CD8-positive, alpha-beta memory T cell (primary cell): ENCODE measurements around the gene ATP6V1G1. TPM values are rescaled to one million over a fixed set of nuclear protein-coding genes. Genes with fewer than 3 reads are reported as not detected.

Source experiments
- CTCF ChIA-PET: fragments of 350-600 bp; sonication (Branson Sonifier 250); formaldehyde crosslinking; loops from one replicate; lab custom pipeline; 2021; ENCODE audit warnings: antibody characterized with exemption; lab: Charles Lee
- POLR2A ChIA-PET: fragments of 350-600 bp; sonication (Branson Sonifier 250); formaldehyde crosslinking; loops from one replicate; lab custom pipeline; 2021; ENCODE audit warnings: antibody characterized with exemption; lab: Charles Lee
- DNase-seq, 5 donors: peaks; one replicate each; pipeline versions ENCODE4 v3.0.0 to v3.0.0-alpha.2; 2020 to 2022; ENCODE audit warnings: mixed read lengths in 1 of 5
- H3K27ac ChIP-seq: one replicate; pipeline ENCODE4 v1.7.0; 2013; ENCODE audit warnings: low read depth, mild to moderate bottlenecking, low read length, moderate library complexity
- H3K27me3 ChIP-seq: 2 replicates; pipeline ENCODE4 v1.7.0; 2013; ENCODE audit warnings: low read length, mild to moderate bottlenecking; ENCODE audit not compliant: insufficient read depth, poor library complexity, severe bottlenecking
- H3K36me3 ChIP-seq: 2 replicates; pipeline ENCODE4 v1.7.0; 2013; ENCODE audit warnings: mild to moderate bottlenecking, low read length, moderate library complexity; ENCODE audit not compliant: insufficient read depth
- H3K4me1 ChIP-seq: 2 replicates; pipeline ENCODE4 v1.7.0; 2013; ENCODE audit warnings: mild to moderate bottlenecking, low read length, moderate library complexity; ENCODE audit not compliant: insufficient read depth
- H3K4me3 ChIP-seq: 2 replicates; pipeline ENCODE4 v1.7.0; 2013; ENCODE audit warnings: mild to moderate bottlenecking, low read length
- H3K9me3 ChIP-seq: 2 replicates; pipeline ENCODE4 v1.7.0; 2013; ENCODE audit warnings: mild to moderate bottlenecking, low read length
- H3K27ac Mint-ChIP-seq, 8 donors: one replicate each; pipeline ENCODE4 v1.8.0; 2020 to 2021; ENCODE audit warnings: mixed read lengths in 8 of 8, mild to moderate bottlenecking in 6 of 8, inconsistent platforms in 3 of 8, moderate library complexity in 3 of 8
- H3K27me3 Mint-ChIP-seq, 2 donors: one replicate each; pipeline ENCODE4 v1.8.0; 2020 to 2021; ENCODE audit warnings: mixed read lengths in 2 of 2, mild to moderate bottlenecking in 1 of 2, moderate library complexity in 1 of 2
- H3K36me3 Mint-ChIP-seq, 3 donors: one replicate each; pipeline ENCODE4 v1.8.0; 2020 to 2021; ENCODE audit warnings: mixed read lengths in 3 of 3, inconsistent platforms in 1 of 3, mild to moderate bottlenecking in 1 of 3
- H3K4me1 Mint-ChIP-seq, 3 donors: one replicate each; pipeline ENCODE4 v1.8.0; 2020 to 2021; ENCODE audit warnings: mixed read lengths in 3 of 3, inconsistent platforms in 1 of 3, mild to moderate bottlenecking in 1 of 3
- H3K4me3 Mint-ChIP-seq, 7 donors: one replicate each; pipeline ENCODE4 v1.8.0; 2020 to 2021; ENCODE audit warnings: mixed read lengths in 7 of 7, mild to moderate bottlenecking in 6 of 7, moderate library complexity in 4 of 7, inconsistent platforms in 2 of 7
- H3K9me3 Mint-ChIP-seq, 5 donors: one replicate each; pipeline ENCODE4 v1.8.0; 2020 to 2022; ENCODE audit warnings: mixed read lengths in 5 of 5, mild to moderate bottlenecking in 3 of 5, moderate library complexity in 2 of 5, inconsistent platforms in 1 of 5
- polyA plus RNA-seq: library from polyadenylated mRNA; unstranded; fragments of 300-500 nt; fragmentation: Illumina TruSeq; gene quantifications from one replicate; pipeline ENCODE4 v1.2.3, GENCODE V29; 2021
- total RNA-seq, 2 experiments: library from RNA; stranded (reverse); gene quantifications; one replicate each; pipeline ENCODE4 v1.2.3, GENCODE V29; 2021

The ATP6V1G1 gene
- total and polyA plus RNA-seq, 3 experiments from 2014 or later = 48.2 to 278 (median 49.0) TPM

DNA sequence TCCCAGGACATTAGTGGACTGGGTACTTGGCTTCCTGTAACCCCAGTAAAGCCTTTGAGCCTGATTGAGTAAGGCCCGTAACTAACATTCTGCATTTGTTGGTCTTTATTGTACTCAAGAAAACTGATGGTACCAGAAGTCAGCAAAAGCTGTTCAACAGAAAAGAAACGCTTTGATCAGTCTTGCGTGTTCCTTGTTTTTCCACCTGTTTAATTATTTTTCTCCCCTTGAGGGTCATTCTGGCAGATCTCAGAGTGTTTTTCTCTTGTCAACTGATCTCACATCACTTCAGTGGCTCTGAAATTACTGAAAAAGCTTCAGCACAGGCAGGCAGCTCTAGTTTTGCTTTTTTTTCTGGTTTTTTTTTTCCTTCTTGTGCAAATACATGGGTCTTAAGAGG lies 17.4 kb downstream of the ATP6V1G1 start:
- Histone ChIP-seq H3K4me1 (no peaks in the 10 kb centered on the region), H3K27me3 (no peaks in the 10 kb centered on the region), H3K9me3 (no peaks in the 10 kb centered on the region), H3K36me3 (no peaks in the 10 kb centered on the region), H3K27ac (no peak overlapping the region), H3K4me3 (no peak overlapping the region)
- peak overlapping the region in 2 of 8 donors; percentile 9 to 39 for H3K27ac Mint-ChIP-seq
- H3K9me3 Mint-ChIP-seq = peaks cover 0 to 8% (median 0%) of the 10 kb centered on the region in 5 donors
- no peak for DNase-seq
- peaks cover 4 to 15% (median 13%) of the 10 kb centered on the region in 3 donors for H3K36me3 Mint-ChIP-seq
- no peak overlapping the region for H3K4me3 Mint-ChIP-seq
- POLR2A ChIA-PET = no interaction called here
- H3K4me1 Mint-ChIP-seq = peaks cover 0 to 7% (median 5%) of the 10 kb centered on the region in 3 donors
- H3K27me3 Mint-ChIP-seq = peaks cover 0 to 4% of the 10 kb centered on the region in 2 donors
- CTCF ChIA-PET = interaction anchor here (3.4 kb wide), 1 partner anchor 13 kb away, joined by 12 read pairs; no protein-coding TSS in a partner anchor

DNA sequence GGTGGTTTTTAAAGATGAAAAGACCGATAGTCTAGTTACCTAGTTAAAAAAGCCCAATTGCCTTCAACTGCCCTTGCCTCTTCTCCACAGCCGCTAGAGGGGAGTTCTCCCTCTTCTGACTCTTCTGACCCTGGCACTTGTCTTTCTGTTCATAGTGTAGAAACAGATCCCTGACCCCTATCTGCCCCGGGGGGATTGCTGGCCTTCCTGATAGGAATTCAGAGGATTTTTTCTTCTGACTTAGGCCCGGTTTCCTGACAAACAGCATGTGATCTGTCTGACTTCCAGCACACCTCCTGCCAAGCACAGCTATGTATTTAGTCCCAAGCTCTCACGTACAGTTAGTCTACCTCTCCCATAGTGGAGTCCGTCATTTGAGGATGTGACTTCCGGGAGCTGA lies 18.5 kb downstream of the ATP6V1G1 start:
- H3K36me3 ChIP-seq = no peaks in the 10 kb centered on the region
- CTCF ChIA-PET = interaction anchor here (3.4 kb wide), 1 partner anchor 14 kb away, joined by 12 read pairs; no protein-coding TSS in a partner anchor
- H3K27me3 Mint-ChIP-seq = peaks cover 0 to 4% of the 10 kb centered on the region in 2 donors
- H3K4me3 Mint-ChIP-seq = no peak overlapping the region
- H3K27ac ChIP-seq = no peak overlapping the region
- no peak for DNase-seq
- H3K4me1 Mint-ChIP-seq = peaks cover 7 to 13% (median 10%) of the 10 kb centered on the region in 3 donors
- H3K9me3 Mint-ChIP-seq = peaks cover 0 to 8% (median 0%) of the 10 kb centered on the region in 5 donors
- H3K27ac Mint-ChIP-seq = peak overlapping the region in 1 of 8 donors; percentile 36
- H3K4me1 ChIP-seq = peaks cover 8% of the 10 kb centered on the region
- no peaks in the 10 kb centered on the region for H3K27me3 ChIP-seq
- H3K4me3 ChIP-seq = no peak overlapping the region
- H3K36me3 Mint-ChIP-seq = peaks cover 3 to 10% (median 9%) of the 10 kb centered on the region in 3 donors
- H3K9me3 ChIP-seq = no peaks in the 10 kb centered on the region
- POLR2A ChIA-PET = no interaction called here

DNA sequence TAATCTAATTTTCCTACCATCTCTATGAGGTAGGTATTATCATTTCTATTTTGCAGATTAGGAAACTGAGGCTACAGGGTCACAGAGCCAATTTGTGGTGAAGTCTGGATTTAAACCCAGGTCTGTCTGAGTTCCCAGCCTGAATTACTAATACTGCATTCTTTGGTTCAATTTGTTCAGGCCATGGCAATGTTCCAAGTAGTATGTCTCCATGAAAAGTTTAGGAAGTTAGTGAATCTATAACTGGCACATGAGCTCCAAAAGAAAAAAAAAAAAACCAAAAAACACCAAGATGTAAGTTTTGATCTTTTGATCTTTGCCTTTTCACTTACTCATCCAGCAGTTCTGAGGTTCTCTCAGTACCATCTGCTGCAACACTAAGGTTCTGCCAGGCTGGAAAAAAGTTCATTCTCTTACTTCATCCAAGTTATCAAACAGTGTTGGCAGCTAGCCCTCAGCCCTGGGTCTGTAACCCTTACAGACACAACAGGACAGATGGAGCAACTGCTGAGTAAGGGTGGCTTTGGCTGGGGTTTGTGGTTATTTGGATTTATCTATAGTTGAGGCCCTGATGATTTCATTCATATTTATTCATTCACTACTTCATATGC lies 19.1 kb downstream of the ATP6V1G1 start:
- Histone ChIP-seq H3K4me3 (no peak overlapping the region), H3K27me3 (no peaks in the 10 kb centered on the region), H3K9me3 (no peaks in the 10 kb centered on the region), H3K27ac (no peak overlapping the region), H3K4me1 (peaks cover 8% of the 10 kb centered on the region), H3K36me3 (no peaks in the 10 kb centered on the region)
- ChIA-PET POLR2A (interaction anchor here (0.8 kb wide), 1 partner anchor 12 kb away, joined by 4 read pairs; no protein-coding TSS in a partner anchor), CTCF (no interaction called here)
- H3K27me3 Mint-ChIP-seq = peaks cover 0 to 4% of the 10 kb centered on the region in 2 donors
- no peak overlapping the region for H3K27ac Mint-ChIP-seq
- DNase-seq = no peak
- H3K36me3 Mint-ChIP-seq = peaks cover 3 to 5% (median 5%) of the 10 kb centered on the region in 3 donors
- peaks cover 0 to 4% (median 0%) of the 10 kb centered on the region in 5 donors for H3K9me3 Mint-ChIP-seq
- no peak overlapping the region for H3K4me3 Mint-ChIP-seq
- peaks cover 7 to 13% (median 10%) of the 10 kb centered on the region in 3 donors for H3K4me1 Mint-ChIP-seq

DNA sequence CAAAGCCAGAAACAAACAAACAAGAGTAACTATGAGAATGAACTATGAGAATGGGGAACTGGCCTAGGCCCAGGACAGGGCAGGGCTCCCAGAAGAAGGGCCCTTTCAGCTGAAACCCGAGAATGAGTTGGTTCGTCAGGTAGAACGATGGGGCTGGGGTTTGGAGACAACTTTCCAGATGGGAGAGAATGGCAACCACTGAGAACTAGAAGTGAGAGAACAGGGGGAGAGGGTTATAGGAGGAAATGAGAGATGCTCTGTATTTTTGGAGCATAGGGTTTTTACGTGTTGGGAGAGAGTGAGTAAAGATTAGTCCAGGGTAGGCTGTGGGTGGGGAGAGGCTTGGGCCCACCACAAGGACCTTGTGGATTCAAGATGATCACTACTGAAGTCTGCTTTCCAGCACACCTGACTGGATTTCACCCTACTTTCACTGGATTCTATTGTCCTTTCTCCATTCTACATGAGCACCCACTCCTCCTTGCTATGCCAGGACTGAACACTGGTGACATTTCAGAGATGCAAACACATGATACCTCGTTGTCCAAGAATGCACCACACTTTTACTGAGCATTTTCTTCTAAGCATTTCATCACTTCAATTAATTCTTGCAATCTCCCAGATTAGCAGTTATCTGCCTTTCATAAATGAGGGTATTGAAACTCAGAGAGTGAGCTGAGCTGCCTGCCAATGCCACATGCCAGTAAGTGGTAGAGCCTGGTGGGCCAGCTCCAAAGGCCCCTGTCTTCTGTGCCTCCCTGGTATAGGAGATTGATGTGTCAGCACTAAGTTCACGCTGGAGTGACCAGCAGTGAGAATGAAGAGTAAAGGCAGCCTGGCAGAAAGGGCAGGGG lies 20.3 kb downstream of the ATP6V1G1 start:
- Mint-ChIP-seq H3K9me3 (peaks cover 0 to under 1% (median 0%) of the 10 kb centered on the region in 5 donors), H3K36me3 (peaks cover 0 to 5% (median 2%) of the 10 kb centered on the region in 3 donors), H3K27me3 (peaks cover 0 to 4% of the 10 kb centered on the region in 2 donors), H3K4me3 (peak overlapping the region in 1 of 7 donors; percentile 80), H3K27ac (peak overlapping the region in 3 of 8 donors; percentile 43 to 69 (median 51)), H3K4me1 (peaks cover 18 to 25% (median 21%) of the 10 kb centered on the region in 3 donors)
- Histone ChIP-seq H3K4me3 (no peak overlapping the region), H3K9me3 (no peaks in the 10 kb centered on the region), H3K4me1 (peaks cover 20% of the 10 kb centered on the region), H3K27me3 (no peaks in the 10 kb centered on the region), H3K27ac (no peak overlapping the region), H3K36me3 (no peaks in the 10 kb centered on the region)
- POLR2A ChIA-PET = no interaction called here
- DNase-seq = no peak
- CTCF ChIA-PET = no interaction called here

DNA sequence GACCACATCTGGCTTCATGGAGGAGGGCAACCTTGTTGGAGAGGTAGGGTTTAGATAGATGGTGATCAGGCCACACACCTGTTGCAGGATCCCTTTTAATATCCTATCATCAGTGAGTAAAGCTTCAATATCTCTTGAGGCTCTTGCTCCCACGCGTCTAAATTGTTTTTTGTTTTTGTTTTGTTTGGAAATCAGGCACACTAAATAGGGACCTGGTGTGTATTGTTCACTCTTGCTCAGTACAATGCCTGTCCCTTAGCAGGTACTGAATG lies 20.9 kb downstream of the ATP6V1G1 start:
- Histone ChIP-seq H3K4me3 (no peak overlapping the region), H3K4me1 (peaks cover 26% of the 10 kb centered on the region), H3K36me3 (no peaks in the 10 kb centered on the region), H3K9me3 (no peaks in the 10 kb centered on the region), H3K27me3 (no peaks in the 10 kb centered on the region), H3K27ac (no peak overlapping the region)
- Mint-ChIP-seq H3K27ac (peak overlapping the region in 1 of 8 donors; percentile 43), H3K36me3 (peaks cover 0 to 5% (median 2%) of the 10 kb centered on the region in 3 donors), H3K27me3 (peaks cover 0 to 4% of the 10 kb centered on the region in 2 donors), H3K4me1 (peaks cover 24 to 31% (median 26%) of the 10 kb centered on the region in 3 donors), H3K4me3 (peak overlapping the region in 1 of 7 donors; percentile 66), H3K9me3 (no peaks in the 10 kb centered on the region)
- no peak for DNase-seq
- CTCF ChIA-PET = no interaction called here
- POLR2A ChIA-PET = no interaction called here

DNA sequence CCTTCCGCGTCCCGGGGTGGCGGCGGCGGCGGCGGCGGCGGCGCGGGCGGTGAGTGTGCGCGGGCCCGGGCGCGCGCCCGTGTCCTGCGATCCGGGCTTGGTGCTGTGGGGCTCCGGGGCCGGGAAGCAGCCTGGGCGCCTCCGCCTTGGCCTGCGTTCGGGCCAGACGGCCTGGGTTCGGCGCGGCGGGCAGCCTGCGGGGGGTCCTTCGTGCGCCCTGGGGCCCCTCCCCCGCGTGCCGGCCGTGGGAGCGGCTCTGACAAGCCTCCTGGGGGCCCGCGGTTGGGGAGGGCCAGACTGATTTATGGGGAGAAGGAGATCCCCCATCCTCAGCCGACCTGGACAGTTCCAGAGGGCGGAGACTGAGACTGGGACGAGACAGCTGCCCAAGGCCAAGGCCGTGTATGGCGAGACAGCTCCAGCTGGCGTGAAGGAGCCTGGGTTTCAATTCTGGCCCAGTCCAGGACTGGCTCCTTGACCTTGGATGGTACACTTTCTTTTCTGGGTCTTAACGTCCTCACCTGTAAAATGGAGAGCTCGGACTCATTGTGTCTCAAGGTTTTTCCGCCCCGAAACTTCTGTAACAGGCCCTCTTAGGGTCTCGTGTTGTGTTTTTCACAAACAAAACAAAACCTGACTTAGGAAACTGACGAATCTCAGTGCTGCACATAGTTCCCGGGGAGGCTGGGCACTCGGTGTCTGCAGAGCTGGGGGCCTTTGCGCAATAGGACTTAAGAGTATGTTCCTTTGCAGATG lies 24.1 kb downstream of the ATP6V1G1 start:
- H3K9me3 Mint-ChIP-seq = no peaks in the 10 kb centered on the region
- H3K4me1 ChIP-seq = peaks cover 28% of the 10 kb centered on the region
- H3K9me3 ChIP-seq = no peaks in the 10 kb centered on the region
- H3K27me3 ChIP-seq = no peaks in the 10 kb centered on the region
- H3K27ac ChIP-seq = peak overlapping the region; percentile 61
- H3K4me3 ChIP-seq = peak overlapping the region; percentile 98
- H3K4me1 Mint-ChIP-seq = peaks cover 35 to 51% (median 36%) of the 10 kb centered on the region in 3 donors
- peak overlapping the region; percentile 68 to 95 (median 92) for H3K27ac Mint-ChIP-seq
- DNase-seq = peak in 1 of 5 donors; percentile 66
- peaks cover 0 to 4% of the 10 kb centered on the region in 2 donors for H3K27me3 Mint-ChIP-seq
- H3K4me3 Mint-ChIP-seq = peak overlapping the region; percentile 83 to 93 (median 93)
- no peaks in the 10 kb centered on the region for H3K36me3 ChIP-seq
- CTCF ChIA-PET = interaction anchor here (0.7 to 3.1 kb wide), 7 partner anchors 14 to 108 kb away, joined by 3 to 29 read pairs (median 5); partner anchors contain the start of gene ATP6V1G1
- POLR2A ChIA-PET = interaction anchor here (1.2 to 2.8 kb wide), 3 partner anchors 19 to 24 kb away, joined by 3 to 33 read pairs (median 22); partner anchors contain the start of gene ATP6V1G1
- peaks cover 0 to 5% (median 2%) of the 10 kb centered on the region in 3 donors for H3K36me3 Mint-ChIP-seq

DNA sequence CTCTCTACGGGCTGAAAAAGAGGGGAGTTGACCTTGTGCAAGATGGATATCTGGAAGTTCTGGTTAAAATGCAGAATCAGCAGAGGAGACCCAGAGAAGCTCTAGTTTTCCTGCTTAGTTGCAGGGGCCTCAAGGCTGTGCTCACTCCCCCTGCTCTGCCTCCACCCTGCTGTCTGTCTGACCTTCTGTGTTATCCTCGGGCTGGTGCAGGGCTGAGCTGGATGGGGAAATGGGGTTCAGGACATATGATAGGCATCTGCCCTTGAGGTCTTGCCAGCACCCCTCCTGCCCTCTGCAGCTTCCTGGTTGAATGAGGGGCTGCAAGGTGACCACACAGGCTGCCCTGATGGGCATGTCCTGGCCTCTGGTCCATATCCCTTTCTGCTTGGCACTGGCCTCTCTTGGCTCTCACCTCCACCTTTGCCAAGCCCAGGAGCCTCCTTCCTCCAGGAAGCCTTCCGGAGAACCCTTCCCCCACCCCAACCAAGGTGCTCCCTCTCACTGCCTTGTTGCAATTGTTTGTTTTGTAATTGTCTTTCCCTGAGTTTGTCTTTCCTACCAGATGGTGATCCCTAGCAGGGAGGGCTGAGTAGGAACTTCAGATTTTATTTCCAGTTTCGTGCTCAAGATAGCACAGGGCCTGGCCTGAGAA lies 24.8 kb downstream of the ATP6V1G1 start:
- ChIA-PET CTCF (interaction anchor here (0.7 to 3.1 kb wide), 6 partner anchors 15 to 109 kb away, joined by 3 to 29 read pairs (median 6); partner anchors contain the start of gene ATP6V1G1), POLR2A (interaction anchor here (1.2 to 2.8 kb wide), 3 partner anchors 20 to 24 kb away, joined by 3 to 33 read pairs (median 22); partner anchors contain the start of gene ATP6V1G1)
- DNase-seq = no peak
- peak overlapping the region; percentile 68 to 95 (median 92) for H3K27ac Mint-ChIP-seq
- H3K9me3 Mint-ChIP-seq = no peaks in the 10 kb centered on the region
- Histone ChIP-seq H3K36me3 (no peaks in the 10 kb centered on the region), H3K27ac (peak overlapping the region; percentile 61), H3K27me3 (no peaks in the 10 kb centered on the region), H3K9me3 (no peaks in the 10 kb centered on the region), H3K4me1 (peaks cover 33% of the 10 kb centered on the region), H3K4me3 (peak overlapping the region; percentile 98)
- H3K36me3 Mint-ChIP-seq = peaks cover 0 to 8% (median 0%) of the 10 kb centered on the region in 3 donors
- H3K4me1 Mint-ChIP-seq = peaks cover 37 to 56% (median 43%) of the 10 kb centered on the region in 3 donors
- peak overlapping the region; percentile 83 to 93 (median 93) for H3K4me3 Mint-ChIP-seq
- H3K27me3 Mint-ChIP-seq = peaks cover 0 to 2% of the 10 kb centered on the region in 2 donors
